Gastrocnemius medialis (tissue), 4 donors: ENCODE data around the gene CEP97. TPM values are rescaled to one million over a fixed set of nuclear protein-coding genes. Genes with fewer than 3 reads are reported as not detected.
"Not testable (repeated sequence)": the region's sequence is repeated elsewhere in the genome, so short reads cannot be mapped to it uniquely, and the experiment has no call there.

ENCODE experiments used
- ATAC-seq, 2 donors: fragments of 150-250 bp; one replicate each; pipeline ENCODE4 v1.9.1; 2016
- DNase-seq, 2 donors: peaks; one replicate each; pipeline ENCODE4 v3.0.0-alpha.2; 2019
- H3K27ac ChIP-seq, 4 donors: fragments of 200-600 bp; sonication (generic); 1 replicate in 1 of 4; 2 replicates in 3 of 4; pipeline ENCODE4 v1.5.1; 2016 to 2018; ENCODE audit warnings: mild to moderate bottlenecking in 2 of 4, moderate library complexity in 1 of 4
- H3K27me3 ChIP-seq, 3 donors: fragments of 200-600 bp; sonication (generic) in 2 of 3; 1 replicate in 1 of 3; 2 replicates in 2 of 3; pipeline versions ENCODE4 v1.5.1 to v1.6.0; 2016 to 2019; ENCODE audit warnings: mild to moderate bottlenecking in 1 of 3, moderate library complexity in 1 of 3
- H3K36me3 ChIP-seq, 2 donors: fragments of 200-600 bp; sonication (generic) in 1 of 2; one replicate each; pipeline ENCODE4 v1.5.1; 2017 to 2018
- H3K4me1 ChIP-seq, 2 donors: fragments of 200-600 bp; sonication (generic) in 1 of 2; one replicate each; pipeline ENCODE4 v1.5.1; 2016 to 2017; ENCODE audit warnings: mild to moderate bottlenecking in 2 of 2
- H3K4me3 ChIP-seq, 4 donors: fragments of 200-600 bp; sonication (generic) in 3 of 4; 1 replicate in 1 of 4; 2 replicates in 3 of 4; pipeline ENCODE4 v1.5.1; 2016 to 2019; ENCODE audit warnings: mild to moderate bottlenecking in 2 of 4
- H3K9me3 ChIP-seq, 3 donors: fragments of 200-600 bp; sonication (generic) in 2 of 3; 1 replicate in 1 of 3; 2 replicates in 2 of 3; pipeline ENCODE4 v1.5.1; 2016 to 2019
- CTCF ChIP-seq, 5 experiments: fragments of 450-650 bp in 3 of 5; fragments of 200-600 bp in 2 of 5; sonication (generic) in 2 of 5; IDR thresholded peaks in 4 of 5; conservative IDR thresholded peaks in 1 of 5; 1 replicate in 4 of 5; 2 replicates in 1 of 5; pipeline ENCODE4 v1.5.1; 2016 to 2019; ENCODE audit warnings: antibody characterized with exemption in 5 of 5, mild to moderate bottlenecking in 3 of 5, moderate library complexity in 3 of 5
- POLR2A ChIP-seq, 2 donors: fragments of 450-650 bp; IDR thresholded peaks; one replicate each; pipeline ENCODE4 v1.6.1; 2017; ENCODE audit warnings: antibody characterized with exemption in 2 of 2, mild to moderate bottlenecking in 2 of 2, moderate library complexity in 2 of 2
- in situ Hi-C, 4 donors: fragments of 200-750 bp; cut with MboI; loops; one replicate each; pipeline versions ENCODE4 v1.15.0 to v1.8.0; 2017; ENCODE audit warnings: low sequenced_read_pairs in 4 of 4
- intact Hi-C: fragments of 100-400 bp; cut with DNase I; formaldehyde crosslinking; loops from one replicate; pipeline ENCODE4 v1.15.1; 2023; ENCODE audit warnings: low total_unique reads
- total RNA-seq, 4 donors: library from RNA; depleted of rRNA; stranded (reverse); fragments of >200 nt; gene quantifications; one replicate each; pipeline versions ENCODE4 v1.1.0 to v1.2.3, GENCODE V29; 2016

Gene CEP97
- total RNA-seq, 4 donors from 2014 or later, result 8.3 to 20.0 (median 13.2) TPM

- intact Hi-C loops, result loop anchor here (1.0 to 5.0 kb wide), 4 partner anchors 9 to 165 kb away; partner anchors contain the start of genes CEP97, PCNP, RPL24 and SENP7
These were observed 46.8 kb upstream of the CEP97 start for GRCh38 chr3:101677436-101678286.

GRCh38 chr3:101678837-101679236 is 45.6 kb upstream of the CEP97 start:
- H3K9me3 ChIP-seq, H3K27me3 ChIP-seq, DNase-seq, ATAC-seq, in situ Hi-C loops, H3K4me3 ChIP-seq, H3K27ac ChIP-seq: not testable (repeated sequence)
- peaks cover 19 to 31% of the 10 kb centered on the region in 2 donors for H3K4me1 ChIP-seq
- peaks cover 2 to 41% of the 10 kb centered on the region in 2 donors for H3K36me3 ChIP-seq
- intact Hi-C loops, result loop anchor here (5.0 kb wide), 1 partner anchor 167 kb away; the partner anchor contains the start of gene SENP7

More at GRCh38 chr3:101677436-101678286, 46.8 kb upstream of the CEP97 start:
- Histone ChIP-seq H3K36me3 (peaks cover 0 to 29% of the 10 kb centered on the region in 2 donors), H3K4me1 (peaks cover 17 to 23% of the 10 kb centered on the region in 2 donors), H3K9me3 (no peaks in the 10 kb centered on the region), H3K27me3 (no peaks in the 10 kb centered on the region), H3K4me3 (peak overlapping the region; percentile 62 to 100 (median 92)), H3K27ac (peak overlapping the region; percentile 95 to 99 (median 98))
- no peak for TF ChIP-seq POLR2A (IDR thresholded peaks at IDR 0.05)
- peak in 1 of 5 experiments; percentile 6 for TF ChIP-seq CTCF (IDR thresholded peaks at IDR 0.05 in 4 of 5, conservative IDR thresholded peaks at IDR 0.05 in 1 of 5)
- in situ Hi-C loops, result no loop called here
- DNase-seq (no peak), ATAC-seq (no peak)

GRCh38 chr3:101680466-101680865 is 43.9 kb upstream of the CEP97 start:
- no peak for TF ChIP-seq POLR2A (IDR thresholded peaks at IDR 0.05)
- no peak for TF ChIP-seq CTCF (IDR thresholded peaks at IDR 0.05 in 4 of 5, conservative IDR thresholded peaks at IDR 0.05 in 1 of 5)
- H3K4me3 ChIP-seq, result no peak overlapping the region
- H3K36me3 ChIP-seq, result peaks cover 2 to 53% of the 10 kb centered on the region in 2 donors
- ATAC-seq (no peak), DNase-seq (no peak)
- intact Hi-C loops (no loop called here), in situ Hi-C loops (loop anchor here in 1 of 4 donors (10.0 kb wide), 2 partner anchors 94 to 116 kb away; partner anchors contain the start of genes NXPE3 and TRMT10C)
- H3K27me3 ChIP-seq, result no peaks in the 10 kb centered on the region
- no peaks in the 10 kb centered on the region for H3K9me3 ChIP-seq
- no peak overlapping the region for H3K27ac ChIP-seq
- peaks cover 26 to 37% of the 10 kb centered on the region in 2 donors for H3K4me1 ChIP-seq

- no peaks in the 10 kb centered on the region for H3K9me3 ChIP-seq
- ATAC-seq (no peak), DNase-seq (no peak)
- TF ChIP-seq POLR2A (IDR thresholded peaks at IDR 0.05), result no peak
- TF ChIP-seq CTCF (IDR thresholded peaks at IDR 0.05 in 4 of 5, conservative IDR thresholded peaks at IDR 0.05 in 1 of 5), result no peak
- H3K4me3 ChIP-seq, result peak overlapping the region; percentile 74 to 93 (median 85)
- intact Hi-C loops (loop anchor here (5.0 kb wide), 2 partner anchors 92 to 978 kb away; partner anchors contain the start of genes NXPE3 and TFG), in situ Hi-C loops (loop anchor here in 2 of 4 donors (5.0 to 10.0 kb wide), 3 partner anchors 90 to 120 kb away; partner anchors contain the start of genes NXPE3 (in 1 of the 2), PCNP (in 1 of the 2) and TRMT10C (in 1 of the 2))
- peaks cover 26 to 36% of the 10 kb centered on the region in 2 donors for H3K4me1 ChIP-seq
- H3K27me3 ChIP-seq, result no peaks in the 10 kb centered on the region
- H3K36me3 ChIP-seq, result peaks cover 2 to 52% of the 10 kb centered on the region in 2 donors
- peak overlapping the region; percentile 93 to 97 (median 96) for H3K27ac ChIP-seq
These were observed 39.4 kb upstream of the CEP97 start for GRCh38 chr3:101685050-101685400.
